Panc1 (cell line): ENCODE measurements around the gene VPS37B. TPM values are rescaled to one million over a fixed set of nuclear protein-coding genes. Genes with fewer than 3 reads are reported as not detected.

Experiments used
- ATAC-seq: fragments of 200-7000 bp; cut with Tn5 transposase; 2 replicates; pipeline ENCODE4 v1.9.1; 2020; ENCODE audit warnings: mild to moderate bottlenecking, moderate library complexity
- BruUV-seq: library from RNA; stranded (reverse); fragments of 400-500 nt; replicated peaks from 2 replicates; lab custom pipeline; 2021; lab: Mats Ljungman, UMichigan
- CTCF ChIA-PET: fragments of 300-600 bp; sonication (Branson Sonifier 250); formaldehyde crosslinking; loops from one replicate; lab custom pipeline; 2022; ENCODE audit warnings: antibody characterized with exemption; lab: Charles Lee
- POLR2A ChIA-PET: fragments of 300-600 bp; sonication (Branson Sonifier 250); formaldehyde crosslinking; loops from one replicate; lab custom pipeline; 2022; ENCODE audit warnings: antibody characterized with exemption; lab: Charles Lee
- DNase-seq: peaks from one replicate; pipeline ENCODE4 v3.0.0-alpha.2; 2010; ENCODE audit warnings: low read depth, low spot score
- H3K27ac ChIP-seq: 2 replicates; pipeline ENCODE4 v1.5.1; 2011; ENCODE audit warnings: mild to moderate bottlenecking, low read length, inconsistent platforms
- H3K27me3 ChIP-seq: fragments of 200-500 bp; sonication (Bioruptor generic); 2 replicates; pipeline ENCODE4 v1.6.0; 2014; ENCODE audit warnings: low read length, inconsistent platforms; ENCODE audit not compliant: control insufficient read depth, insufficient read depth
- H3K36me3 ChIP-seq: fragments of 200-500 bp; sonication (Bioruptor generic); 2 replicates; pipeline ENCODE4 v1.5.1; 2014; ENCODE audit warnings: inconsistent platforms, mild to moderate bottlenecking, low read length, moderate library complexity; ENCODE audit not compliant: control insufficient read depth, insufficient read depth
- H3K4me1 ChIP-seq: 2 replicates; pipeline ENCODE4 v1.5.1; 2011; ENCODE audit warnings: inconsistent platforms, mild to moderate bottlenecking, low read length, moderate library complexity; ENCODE audit not compliant: control insufficient read depth, insufficient read depth
- H3K4me3 ChIP-seq, 2 experiments: 2 replicates each; pipeline ENCODE4 v1.5.1; 2011 to 2012; ENCODE audit warnings: low read depth in 2 of 2, low read length in 2 of 2, mild to moderate bottlenecking in 2 of 2, inconsistent platforms in 1 of 2, moderate library complexity in 1 of 2
- H3K9me3 ChIP-seq: fragments of 200-500 bp; sonication (Bioruptor generic); 2 replicates; pipeline ENCODE4 v1.5.1; 2014; ENCODE audit warnings: low read depth, mild to moderate bottlenecking, inconsistent platforms, low read length, moderate library complexity; ENCODE audit not compliant: control insufficient read depth, insufficient read depth
- POLR2AphosphoS5 ChIP-seq: IDR thresholded peaks from 2 replicates; pipeline ENCODE4 v1.6.1; 2012; ENCODE audit warnings: mild to moderate bottlenecking, low read depth, low read length, moderate library complexity
- SIN3A ChIP-seq: IDR thresholded peaks from 2 replicates; pipeline ENCODE4 v1.6.1; 2012; ENCODE audit warnings: low read depth, mild to moderate bottlenecking, low read length, moderate library complexity, borderline replicate concordance; ENCODE audit not compliant: insufficient read depth
- TCF7L2 ChIP-seq: IDR thresholded peaks from 2 replicates; pipeline ENCODE4 v1.6.1; 2011; ENCODE audit warnings: mild to moderate bottlenecking, low read depth, low read length, inconsistent platforms
- in situ Hi-C: cut with HindIII; loops from 2 replicates; pipeline ENCODE4 v1.10.0; 2016; ENCODE audit warnings: low sequenced_read_pairs, low pct_unique_long_range_greater_than_20kb
- intact Hi-C: fragments of 100-400 bp; cut with micrococcal nuclease; formaldehyde crosslinking; loops from one replicate; pipeline ENCODE4 v1.10.0; 2022; ENCODE audit not compliant: unreplicated experiment
- total RNA-seq: library from RNA; stranded (reverse); gene quantifications from one replicate; pipeline ENCODE4 v1.2.1, GENCODE V29; 2021; ENCODE audit not compliant: unreplicated experiment
- TF ChIP-seq, protein P1 (sequence below): fragments of 450-650 bp; IDR thresholded peaks from 2 replicates; pipeline ENCODE4 v1.5.1; 2017; ENCODE audit warnings: mild to moderate bottlenecking
- TF ChIP-seq, protein P2 (sequence below), 2 experiments: IDR thresholded peaks; 2 replicates each; pipeline ENCODE4 v1.6.1; 2011 to 2012; ENCODE audit warnings: low read depth in 2 of 2, control low read depth in 1 of 2, low read length in 1 of 2, mild to moderate bottlenecking in 1 of 2, moderate library complexity in 1 of 2; ENCODE audit not compliant: insufficient read depth in 1 of 2

VPS37B gene
- total RNA-seq, 1 experiment from 2014 or later, result 76.7 TPM

DNA sequence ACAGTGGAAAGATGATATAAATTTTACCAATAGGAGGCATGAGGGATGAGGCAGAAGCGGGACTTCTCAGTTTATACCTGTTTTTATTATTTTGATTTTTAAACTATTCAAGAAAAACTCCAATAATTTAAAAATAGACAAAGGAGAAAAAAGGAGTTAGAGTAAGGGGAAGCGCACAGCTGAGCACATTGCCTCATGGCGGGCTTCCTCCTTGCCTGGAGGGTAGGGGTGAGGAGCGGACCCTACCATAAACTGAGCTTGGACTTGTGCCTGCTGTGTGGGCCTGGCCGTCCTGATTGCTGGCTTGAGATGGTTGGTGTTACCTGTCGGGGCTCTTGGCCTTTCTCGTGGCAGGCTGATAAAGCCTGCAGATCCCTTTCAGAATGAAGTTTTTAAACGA is 75.8 kb downstream of the VPS37B start:
- intact Hi-C loops, result no loop called here
- Histone ChIP-seq H3K27me3 (no peaks in the 10 kb centered on the region), H3K9me3 (no peaks in the 10 kb centered on the region), H3K27ac (no peak overlapping the region), H3K4me1 (no peaks in the 10 kb centered on the region; the same call in 1 of the 2 replicates), H3K36me3 (no peaks in the 10 kb centered on the region), H3K4me3 (no peak overlapping the region)
- DNase-seq (no peak), ATAC-seq (no peak)
- in situ Hi-C loops, result no loop called here
- CTCF ChIA-PET, result no interaction called here
- no TSS peak for BruUV-seq
- TF ChIP-seq POLR2AphosphoS5 (no peak), TCF7L2 (no peak), SIN3A (no peak)
- TF ChIP-seq, protein P1, sequence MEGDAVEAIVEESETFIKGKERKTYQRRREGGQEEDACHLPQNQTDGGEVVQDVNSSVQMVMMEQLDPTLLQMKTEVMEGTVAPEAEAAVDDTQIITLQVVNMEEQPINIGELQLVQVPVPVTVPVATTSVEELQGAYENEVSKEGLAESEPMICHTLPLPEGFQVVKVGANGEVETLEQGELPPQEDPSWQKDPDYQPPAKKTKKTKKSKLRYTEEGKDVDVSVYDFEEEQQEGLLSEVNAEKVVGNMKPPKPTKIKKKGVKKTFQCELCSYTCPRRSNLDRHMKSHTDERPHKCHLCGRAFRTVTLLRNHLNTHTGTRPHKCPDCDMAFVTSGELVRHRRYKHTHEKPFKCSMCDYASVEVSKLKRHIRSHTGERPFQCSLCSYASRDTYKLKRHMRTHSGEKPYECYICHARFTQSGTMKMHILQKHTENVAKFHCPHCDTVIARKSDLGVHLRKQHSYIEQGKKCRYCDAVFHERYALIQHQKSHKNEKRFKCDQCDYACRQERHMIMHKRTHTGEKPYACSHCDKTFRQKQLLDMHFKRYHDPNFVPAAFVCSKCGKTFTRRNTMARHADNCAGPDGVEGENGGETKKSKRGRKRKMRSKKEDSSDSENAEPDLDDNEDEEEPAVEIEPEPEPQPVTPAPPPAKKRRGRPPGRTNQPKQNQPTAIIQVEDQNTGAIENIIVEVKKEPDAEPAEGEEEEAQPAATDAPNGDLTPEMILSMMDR, result no peak
- TF ChIP-seq, protein P2, sequence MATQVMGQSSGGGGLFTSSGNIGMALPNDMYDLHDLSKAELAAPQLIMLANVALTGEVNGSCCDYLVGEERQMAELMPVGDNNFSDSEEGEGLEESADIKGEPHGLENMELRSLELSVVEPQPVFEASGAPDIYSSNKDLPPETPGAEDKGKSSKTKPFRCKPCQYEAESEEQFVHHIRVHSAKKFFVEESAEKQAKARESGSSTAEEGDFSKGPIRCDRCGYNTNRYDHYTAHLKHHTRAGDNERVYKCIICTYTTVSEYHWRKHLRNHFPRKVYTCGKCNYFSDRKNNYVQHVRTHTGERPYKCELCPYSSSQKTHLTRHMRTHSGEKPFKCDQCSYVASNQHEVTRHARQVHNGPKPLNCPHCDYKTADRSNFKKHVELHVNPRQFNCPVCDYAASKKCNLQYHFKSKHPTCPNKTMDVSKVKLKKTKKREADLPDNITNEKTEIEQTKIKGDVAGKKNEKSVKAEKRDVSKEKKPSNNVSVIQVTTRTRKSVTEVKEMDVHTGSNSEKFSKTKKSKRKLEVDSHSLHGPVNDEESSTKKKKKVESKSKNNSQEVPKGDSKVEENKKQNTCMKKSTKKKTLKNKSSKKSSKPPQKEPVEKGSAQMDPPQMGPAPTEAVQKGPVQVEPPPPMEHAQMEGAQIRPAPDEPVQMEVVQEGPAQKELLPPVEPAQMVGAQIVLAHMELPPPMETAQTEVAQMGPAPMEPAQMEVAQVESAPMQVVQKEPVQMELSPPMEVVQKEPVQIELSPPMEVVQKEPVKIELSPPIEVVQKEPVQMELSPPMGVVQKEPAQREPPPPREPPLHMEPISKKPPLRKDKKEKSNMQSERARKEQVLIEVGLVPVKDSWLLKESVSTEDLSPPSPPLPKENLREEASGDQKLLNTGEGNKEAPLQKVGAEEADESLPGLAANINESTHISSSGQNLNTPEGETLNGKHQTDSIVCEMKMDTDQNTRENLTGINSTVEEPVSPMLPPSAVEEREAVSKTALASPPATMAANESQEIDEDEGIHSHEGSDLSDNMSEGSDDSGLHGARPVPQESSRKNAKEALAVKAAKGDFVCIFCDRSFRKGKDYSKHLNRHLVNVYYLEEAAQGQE (IDR thresholded peaks at IDR 0.05; ENCODE audit: insufficient read depth in 1 of 2, low read depth in 2 of 2, low read length in 1 of 2), result no peak
- POLR2A ChIA-PET, result no interaction called here

DNA sequence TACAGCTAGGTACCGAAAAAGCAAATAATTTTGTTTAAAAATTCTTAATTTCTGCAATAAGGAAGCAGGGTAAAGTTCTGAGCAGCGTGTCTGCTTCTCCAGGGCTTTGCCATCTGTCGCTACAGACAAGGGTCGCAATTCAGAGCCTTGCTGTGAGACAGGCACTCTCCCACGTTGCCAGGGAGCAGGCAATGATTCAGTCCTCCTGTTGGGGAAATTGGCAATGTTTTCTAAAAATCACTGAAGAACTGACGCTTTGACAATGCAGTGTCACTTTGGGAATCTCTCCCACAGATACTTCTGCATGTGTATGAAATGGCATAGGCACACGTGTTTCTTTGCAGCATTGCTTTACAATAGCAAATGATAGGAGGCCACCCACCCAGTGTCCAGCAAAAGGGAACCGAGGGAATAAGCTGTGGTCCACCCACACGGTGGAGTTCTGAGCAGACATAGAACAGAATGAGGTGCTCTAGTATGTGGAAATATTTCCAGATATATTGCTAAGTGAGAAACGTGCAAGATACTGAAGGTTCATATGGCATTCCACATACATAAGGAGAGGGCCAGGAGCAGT is 76.6 kb downstream of the VPS37B start:
- Histone ChIP-seq H3K9me3 (no peaks in the 10 kb centered on the region), H3K4me3 (no peak overlapping the region), H3K27ac (no peak overlapping the region), H3K36me3 (no peaks in the 10 kb centered on the region), H3K27me3 (no peaks in the 10 kb centered on the region), H3K4me1 (no peaks in the 10 kb centered on the region; the same call in 1 of the 2 replicates)
- BruUV-seq, result no TSS peak
- intact Hi-C loops, result no loop called here
- TF ChIP-seq, protein P2 (IDR thresholded peaks at IDR 0.05; ENCODE audit: insufficient read depth in 1 of 2, low read depth in 2 of 2, low read length in 1 of 2), result no peak
- TF ChIP-seq POLR2AphosphoS5, result no peak
- TF ChIP-seq, protein P1, result no peak
- TF ChIP-seq SIN3A, result no peak
- no peak for TF ChIP-seq TCF7L2
- DNase-seq (no peak), ATAC-seq (no peak; the same call in 1 of the 2 replicates)
- ChIA-PET POLR2A (no interaction called here), CTCF (no interaction called here)
- in situ Hi-C loops, result no loop called here
